GM19240 (cell line): ENCODE measurements around the gene MAP3K14.
A peak's percentile ranks its signal among the peaks of the same experiment; 100 is the strongest.

Source experiments
- DNase-seq: peaks from one replicate; pipeline ENCODE4 v3.0.0; 2011; ENCODE audit warnings: low spot score; ENCODE audit not compliant: insufficient read length

Gene MAP3K14

GRCh38 chr17:45339646-45340605 lies 23.1 kb upstream of the MAP3K14 start:
- no peak for DNase-seq

GRCh38 chr17:45338996-45339535 lies 22.2 kb upstream of the MAP3K14 start:
- no peak for DNase-seq

GRCh38 chr17:45338023-45338781 lies 21.4 kb upstream of the MAP3K14 start:
- DNase-seq, result no peak

GRCh38 chr17:45336390-45337182 lies 19.8 kb upstream of the MAP3K14 start:
- DNase-seq, result no peak

- DNase-seq, result no peak
Observed at GRCh38 chr17:45335721-45336120, 18.9 kb upstream of the MAP3K14 start.

- DNase-seq, result no peak
Observed at GRCh38 chr17:45334701-45335677, 18.2 kb upstream of the MAP3K14 start.

GRCh38 chr17:45334231-45334630 lies 17.4 kb upstream of the MAP3K14 start:
- no peak for DNase-seq

- no peak for DNase-seq
Observed at GRCh38 chr17:45333702-45334092, 16.9 kb upstream of the MAP3K14 start.

- peak; percentile 61 for DNase-seq
Observed at GRCh38 chr17:45332989-45333701, 16.3 kb upstream of the MAP3K14 start.

- no peak for DNase-seq
Observed at GRCh38 chr17:45332505-45332904, 15.7 kb upstream of the MAP3K14 start.

GRCh38 chr17:45326626-45327025 lies 9.8 kb upstream of the MAP3K14 start:
- DNase-seq, result no peak

GRCh38 chr17:45325810-45326209 lies 9.0 kb upstream of the MAP3K14 start:
- no peak for DNase-seq

- no peak for DNase-seq
Observed at GRCh38 chr17:45324336-45324735, 7.5 kb upstream of the MAP3K14 start.

GRCh38 chr17:45322168-45322567 lies 5.3 kb upstream of the MAP3K14 start:
- DNase-seq, result no peak

GRCh38 chr17:45320931-45321461 lies 4.2 kb upstream of the MAP3K14 start:
- no peak for DNase-seq

GRCh38 chr17:45320349-45320930 lies 3.6 kb upstream of the MAP3K14 start:
- DNase-seq, result no peak

GRCh38 chr17:45319239-45319703 lies 2.5 kb upstream of the MAP3K14 start:
- DNase-seq, result no peak

- no peak for DNase-seq
Observed at GRCh38 chr17:45318561-45319230, 1.9 kb upstream of the MAP3K14 start.
